CD8-positive, alpha-beta memory T cell (primary cell): ENCODE data around the gene CARD16. TPM values are rescaled to one million over a fixed set of nuclear protein-coding genes. Genes with fewer than 3 reads are reported as not detected.

Experiments
- CTCF ChIA-PET: fragments of 350-600 bp; sonication (Branson Sonifier 250); formaldehyde crosslinking; loops from one replicate; lab custom pipeline; 2021; ENCODE audit warnings: antibody characterized with exemption; lab: Charles Lee
- POLR2A ChIA-PET: fragments of 350-600 bp; sonication (Branson Sonifier 250); formaldehyde crosslinking; loops from one replicate; lab custom pipeline; 2021; ENCODE audit warnings: antibody characterized with exemption; lab: Charles Lee
- DNase-seq, 5 donors: peaks; one replicate each; pipeline versions ENCODE4 v3.0.0 to v3.0.0-alpha.2; 2020 to 2022; ENCODE audit warnings: mixed read lengths in 1 of 5
- H3K27ac ChIP-seq: one replicate; pipeline ENCODE4 v1.7.0; 2013; ENCODE audit warnings: low read depth, mild to moderate bottlenecking, low read length, moderate library complexity
- H3K27me3 ChIP-seq: 2 replicates; pipeline ENCODE4 v1.7.0; 2013; ENCODE audit warnings: low read length, mild to moderate bottlenecking; ENCODE audit not compliant: insufficient read depth, poor library complexity, severe bottlenecking
- H3K36me3 ChIP-seq: 2 replicates; pipeline ENCODE4 v1.7.0; 2013; ENCODE audit warnings: mild to moderate bottlenecking, low read length, moderate library complexity; ENCODE audit not compliant: insufficient read depth
- H3K4me1 ChIP-seq: 2 replicates; pipeline ENCODE4 v1.7.0; 2013; ENCODE audit warnings: mild to moderate bottlenecking, low read length, moderate library complexity; ENCODE audit not compliant: insufficient read depth
- H3K4me3 ChIP-seq: 2 replicates; pipeline ENCODE4 v1.7.0; 2013; ENCODE audit warnings: mild to moderate bottlenecking, low read length
- H3K9me3 ChIP-seq: 2 replicates; pipeline ENCODE4 v1.7.0; 2013; ENCODE audit warnings: mild to moderate bottlenecking, low read length
- H3K27ac Mint-ChIP-seq, 8 donors: one replicate each; pipeline ENCODE4 v1.8.0; 2020 to 2021; ENCODE audit warnings: mixed read lengths in 8 of 8, mild to moderate bottlenecking in 6 of 8, inconsistent platforms in 3 of 8, moderate library complexity in 3 of 8
- H3K27me3 Mint-ChIP-seq, 2 donors: one replicate each; pipeline ENCODE4 v1.8.0; 2020 to 2021; ENCODE audit warnings: mixed read lengths in 2 of 2, mild to moderate bottlenecking in 1 of 2, moderate library complexity in 1 of 2
- H3K36me3 Mint-ChIP-seq, 3 donors: one replicate each; pipeline ENCODE4 v1.8.0; 2020 to 2021; ENCODE audit warnings: mixed read lengths in 3 of 3, inconsistent platforms in 1 of 3, mild to moderate bottlenecking in 1 of 3
- H3K4me1 Mint-ChIP-seq, 3 donors: one replicate each; pipeline ENCODE4 v1.8.0; 2020 to 2021; ENCODE audit warnings: mixed read lengths in 3 of 3, inconsistent platforms in 1 of 3, mild to moderate bottlenecking in 1 of 3
- H3K4me3 Mint-ChIP-seq, 7 donors: one replicate each; pipeline ENCODE4 v1.8.0; 2020 to 2021; ENCODE audit warnings: mixed read lengths in 7 of 7, mild to moderate bottlenecking in 6 of 7, moderate library complexity in 4 of 7, inconsistent platforms in 2 of 7
- H3K9me3 Mint-ChIP-seq, 5 donors: one replicate each; pipeline ENCODE4 v1.8.0; 2020 to 2022; ENCODE audit warnings: mixed read lengths in 5 of 5, mild to moderate bottlenecking in 3 of 5, moderate library complexity in 2 of 5, inconsistent platforms in 1 of 5
- polyA plus RNA-seq: library from polyadenylated mRNA; unstranded; fragments of 300-500 nt; fragmentation: Illumina TruSeq; gene quantifications from one replicate; pipeline ENCODE4 v1.2.3, GENCODE V29; 2021
- total RNA-seq, 2 experiments: library from RNA; stranded (reverse); gene quantifications; one replicate each; pipeline ENCODE4 v1.2.3, GENCODE V29; 2021

The CARD16 gene
- total and polyA plus RNA-seq, 3 experiments from 2014 or later: 8.0 to 268 (median 10.3) TPM

- Histone ChIP-seq H3K9me3 (no peaks in the 10 kb centered on the region), H3K4me3 (no peak overlapping the region), H3K36me3 (no peaks in the 10 kb centered on the region), H3K27me3 (no peaks in the 10 kb centered on the region), H3K27ac (no peak overlapping the region), H3K4me1 (no peaks in the 10 kb centered on the region)
- ChIA-PET POLR2A (no interaction called here), CTCF (interaction anchor here (0.9 to 1.5 kb wide), 5 partner anchors 8 to 387 kb away, joined by 3 to 4 read pairs (median 3); no protein-coding TSS in a partner anchor)
- peaks cover 5 to 16% (median 6%) of the 10 kb centered on the region in 3 donors for H3K4me1 Mint-ChIP-seq
- H3K9me3 Mint-ChIP-seq: no peaks in the 10 kb centered on the region
- no peak overlapping the region for H3K27ac Mint-ChIP-seq
- no peaks in the 10 kb centered on the region for H3K36me3 Mint-ChIP-seq
- H3K27me3 Mint-ChIP-seq: no peaks in the 10 kb centered on the region
- no peak overlapping the region for H3K4me3 Mint-ChIP-seq
- DNase-seq: peak in 1 of 5 donors; percentile 2
These were observed 45.0 kb downstream of the CARD16 start for GRCh38 chr11:105000167-105000566.

GRCh38 chr11:104999721-105000120 lies 45.4 kb downstream of the CARD16 start:
- ChIA-PET POLR2A (no interaction called here), CTCF (no interaction called here)
- H3K36me3 Mint-ChIP-seq: peaks cover 0 to 4% (median 0%) of the 10 kb centered on the region in 3 donors
- no peaks in the 10 kb centered on the region for H3K27me3 ChIP-seq
- no peak for DNase-seq
- no peak overlapping the region for H3K4me3 Mint-ChIP-seq
- no peak overlapping the region for H3K27ac Mint-ChIP-seq
- H3K4me1 ChIP-seq: no peaks in the 10 kb centered on the region
- peaks cover 6 to 20% (median 10%) of the 10 kb centered on the region in 3 donors for H3K4me1 Mint-ChIP-seq
- no peak overlapping the region for H3K4me3 ChIP-seq
- H3K9me3 ChIP-seq: no peaks in the 10 kb centered on the region
- no peaks in the 10 kb centered on the region for H3K9me3 Mint-ChIP-seq
- no peaks in the 10 kb centered on the region for H3K36me3 ChIP-seq
- no peak overlapping the region for H3K27ac ChIP-seq
- no peaks in the 10 kb centered on the region for H3K27me3 Mint-ChIP-seq

- Mint-ChIP-seq H3K27ac (no peak overlapping the region), H3K36me3 (peaks cover 0 to 14% (median 0%) of the 10 kb centered on the region in 3 donors), H3K4me1 (peaks cover 9 to 28% (median 19%) of the 10 kb centered on the region in 3 donors), H3K4me3 (no peak overlapping the region), H3K27me3 (no peaks in the 10 kb centered on the region), H3K9me3 (no peaks in the 10 kb centered on the region)
- ChIA-PET POLR2A (no interaction called here), CTCF (no interaction called here)
- Histone ChIP-seq H3K4me1 (no peaks in the 10 kb centered on the region), H3K9me3 (no peaks in the 10 kb centered on the region), H3K36me3 (no peaks in the 10 kb centered on the region), H3K27me3 (no peaks in the 10 kb centered on the region), H3K27ac (no peak overlapping the region), H3K4me3 (no peak overlapping the region)
- DNase-seq: no peak
These were observed 47.8 kb downstream of the CARD16 start for GRCh38 chr11:104997288-104997687.

GRCh38 chr11:104995001-104995408 lies 50.1 kb downstream of the CARD16 start:
- ChIA-PET POLR2A (no interaction called here), CTCF (no interaction called here)

GRCh38 chr11:104992781-104993180 lies 52.4 kb downstream of the CARD16 start:
- ChIA-PET CTCF (no interaction called here), POLR2A (no interaction called here)
- no peak overlapping the region for H3K27ac Mint-ChIP-seq
- H3K4me1 ChIP-seq: no peaks in the 10 kb centered on the region
- H3K4me3 ChIP-seq: no peak overlapping the region
- H3K27ac ChIP-seq: no peak overlapping the region
- H3K9me3 ChIP-seq: no peaks in the 10 kb centered on the region
- no peaks in the 10 kb centered on the region for H3K27me3 ChIP-seq
- H3K36me3 Mint-ChIP-seq: peaks cover 0 to 26% (median 0%) of the 10 kb centered on the region in 3 donors
- H3K36me3 ChIP-seq: no peaks in the 10 kb centered on the region
- H3K4me1 Mint-ChIP-seq: peaks cover 5 to 13% (median 12%) of the 10 kb centered on the region in 3 donors
- H3K9me3 Mint-ChIP-seq: peaks cover 0 to 7% (median 5%) of the 10 kb centered on the region in 5 donors
- peaks cover 0 to 4% of the 10 kb centered on the region in 2 donors for H3K27me3 Mint-ChIP-seq
- no peak overlapping the region for H3K4me3 Mint-ChIP-seq
- DNase-seq: no peak

More at GRCh38 chr11:104995001-104995408, 50.1 kb downstream of the CARD16 start:
- no peak overlapping the region for H3K27ac Mint-ChIP-seq
- H3K27me3 Mint-ChIP-seq: no peaks in the 10 kb centered on the region
- H3K9me3 Mint-ChIP-seq: no peaks in the 10 kb centered on the region
- Histone ChIP-seq H3K4me3 (no peak overlapping the region), H3K4me1 (no peaks in the 10 kb centered on the region), H3K27ac (no peak overlapping the region), H3K9me3 (no peaks in the 10 kb centered on the region), H3K36me3 (no peaks in the 10 kb centered on the region), H3K27me3 (no peaks in the 10 kb centered on the region)
- no peak for DNase-seq
- peaks cover 5 to 16% (median 13%) of the 10 kb centered on the region in 3 donors for H3K4me1 Mint-ChIP-seq
- no peak overlapping the region for H3K4me3 Mint-ChIP-seq
- peaks cover 0 to 14% (median 0%) of the 10 kb centered on the region in 3 donors for H3K36me3 Mint-ChIP-seq

DNA sequence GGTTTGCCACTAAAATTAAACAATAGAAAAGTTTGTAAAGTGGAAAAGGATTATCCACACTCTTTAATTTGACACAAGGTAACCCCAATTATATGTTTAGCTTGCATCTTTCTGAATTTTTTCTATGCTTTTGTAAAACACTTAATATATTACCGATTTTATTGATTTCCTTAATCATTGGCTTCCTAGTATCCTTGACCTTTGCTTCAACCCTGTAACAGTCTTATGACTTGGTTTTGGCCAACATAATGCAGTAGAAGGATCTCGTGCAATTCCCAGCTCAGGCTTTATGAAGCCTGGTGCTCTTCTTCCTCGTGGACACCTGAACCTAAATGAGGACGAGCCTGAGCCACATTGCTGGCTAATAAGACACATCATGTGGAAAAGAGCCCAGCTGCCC lies 53.1 kb downstream of the CARD16 start:
- peaks cover 0 to 10% (median 7%) of the 10 kb centered on the region in 5 donors for H3K9me3 Mint-ChIP-seq
- POLR2A ChIA-PET: no interaction called here
- H3K27ac ChIP-seq: no peak overlapping the region
- DNase-seq: no peak
- H3K27me3 ChIP-seq: no peaks in the 10 kb centered on the region
- H3K4me1 Mint-ChIP-seq: peaks cover 5 to 13% (median 12%) of the 10 kb centered on the region in 3 donors
- H3K27me3 Mint-ChIP-seq: peaks cover 0 to 4% of the 10 kb centered on the region in 2 donors
- H3K9me3 ChIP-seq: no peaks in the 10 kb centered on the region
- no peak overlapping the region for H3K4me3 ChIP-seq
- no peak overlapping the region for H3K4me3 Mint-ChIP-seq
- peaks cover 0 to 32% (median 0%) of the 10 kb centered on the region in 3 donors for H3K36me3 Mint-ChIP-seq
- no peaks in the 10 kb centered on the region for H3K4me1 ChIP-seq
- CTCF ChIA-PET: interaction anchor here (0.8 kb wide), 1 partner anchor 9 kb away, joined by 3 read pairs; no protein-coding TSS in a partner anchor
- no peaks in the 10 kb centered on the region for H3K36me3 ChIP-seq
- H3K27ac Mint-ChIP-seq: no peak overlapping the region

Other genes starting within 250 kb of the CARD16 start
- not detected for gene CASP12, start 146.9 kb downstream of the CARD16 start, total RNA-seq
- gene CASP12, start 146.9 kb downstream of the CARD16 start, polyA plus RNA-seq: not detected
- gene CASP4, start 76.8 kb downstream of the CARD16 start, total RNA-seq: 10 to 100 TPM; 41.9 to 48.8 TPM
- gene CASP4, start 76.8 kb downstream of the CARD16 start, polyA plus RNA-seq: 125 TPM
- not detected for gene CASP5, start 22.2 kb downstream of the CARD16 start, total RNA-seq
- gene CASP5, start 22.2 kb downstream of the CARD16 start, polyA plus RNA-seq: not detected
- gene CASP1, start 10.2 kb downstream of the CARD16 start, total RNA-seq: 10 to 100 TPM; 30.0 to 36.2 TPM
- 152 TPM for gene CASP1, start 10.2 kb downstream of the CARD16 start, polyA plus RNA-seq
- gene CARD18, start 94.4 kb upstream of the CARD16 start, total RNA-seq: not detected
- not detected for gene CARD18, start 94.4 kb upstream of the CARD16 start, polyA plus RNA-seq